HG03442 (cell line): Measurements from ENCODE around the gene VIM.
"Not testable (repeated sequence)": the region's sequence is repeated elsewhere in the genome, so short reads cannot be mapped to it uniquely, and the experiment has no call there.

Experiments
- ATAC-seq: cut with Tn5 transposase; IDR thresholded peaks from one replicate; pipeline ENCODE4 v1.9.1; 2021; ENCODE audit warnings: mild to moderate bottlenecking, moderate library complexity; ENCODE audit not compliant: unreplicated experiment

VIM gene

DNA sequence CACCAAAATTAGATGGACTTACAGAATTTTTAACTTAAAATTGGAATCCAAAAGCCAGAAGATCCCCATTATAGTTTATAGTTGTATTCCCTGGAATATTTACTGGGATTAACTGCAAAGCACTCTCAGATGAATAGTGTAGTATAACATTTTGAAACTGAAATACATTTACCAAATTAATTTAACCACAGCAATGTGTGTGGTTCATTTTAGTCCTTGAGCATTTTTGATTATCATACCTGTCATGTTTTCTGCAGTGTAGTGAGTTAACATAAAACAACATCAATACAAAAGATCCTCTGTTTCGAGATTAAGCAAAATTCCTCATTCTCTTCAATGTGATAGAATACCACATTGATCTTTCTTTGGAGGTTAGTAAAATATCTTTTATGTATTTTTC lies 3.7 kb downstream of the VIM start:
- no peak for ATAC-seq

DNA sequence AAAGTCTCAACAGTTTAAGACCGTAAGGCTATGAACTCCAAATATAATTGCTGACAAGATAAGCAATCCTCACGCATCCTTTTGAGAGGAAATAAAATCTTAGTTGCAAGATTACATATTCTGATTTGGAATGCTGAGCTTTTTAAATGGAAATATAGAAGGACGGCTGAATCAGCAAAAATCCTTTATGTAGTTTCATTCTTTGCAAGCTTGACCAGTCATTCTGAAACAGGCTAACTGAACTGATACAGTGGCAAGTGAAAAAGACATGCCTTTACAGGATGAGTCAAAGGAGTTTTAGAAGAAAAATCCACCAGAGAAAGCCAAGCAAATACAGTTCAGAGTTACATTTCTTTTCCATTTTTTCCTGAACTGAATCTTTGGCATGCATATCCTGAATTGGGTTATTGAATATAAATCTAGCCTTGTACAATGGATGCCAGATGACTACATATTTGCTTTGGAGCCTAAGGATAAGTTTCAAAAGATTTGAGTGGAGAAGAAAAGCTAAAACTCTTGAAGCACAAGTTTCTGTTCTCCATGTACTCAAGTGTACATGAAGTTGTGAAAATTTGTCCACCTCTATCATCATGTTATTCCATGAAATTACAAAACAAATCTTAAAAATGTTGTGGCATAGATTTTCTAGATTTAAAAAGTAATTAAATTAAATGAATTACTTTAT lies 4.4 kb downstream of the VIM start:
- peak; percentile 17 for ATAC-seq

DNA sequence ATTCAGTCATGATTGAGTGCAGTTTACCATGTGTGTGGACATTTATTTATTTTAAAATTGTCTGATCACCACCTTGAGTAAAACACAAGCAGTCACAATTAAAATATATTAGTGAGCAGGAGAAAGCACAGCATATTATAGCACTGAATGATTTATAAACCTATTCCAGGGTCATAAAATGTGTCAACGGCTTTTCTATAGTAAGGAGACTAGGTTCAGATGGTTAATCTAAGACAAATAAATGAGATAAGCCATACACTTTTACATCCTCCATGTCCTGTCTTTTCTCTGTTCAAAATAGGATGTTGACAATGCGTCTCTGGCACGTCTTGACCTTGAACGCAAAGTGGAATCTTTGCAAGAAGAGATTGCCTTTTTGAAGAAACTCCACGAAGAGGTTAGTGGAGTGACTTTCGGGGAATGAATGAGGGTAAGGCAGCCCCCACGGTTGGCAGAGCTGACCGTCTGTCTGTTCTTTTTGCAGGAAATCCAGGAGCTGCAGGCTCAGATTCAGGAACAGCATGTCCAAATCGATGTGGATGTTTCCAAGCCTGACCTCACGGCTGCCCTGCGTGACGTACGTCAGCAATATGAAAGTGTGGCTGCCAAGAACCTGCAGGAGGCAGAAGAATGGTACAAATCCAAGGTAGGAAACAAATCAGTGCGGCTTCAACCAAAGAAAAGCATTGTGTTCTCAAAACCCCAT lies 5.4 kb downstream of the VIM start:
- ATAC-seq = no peak

DNA sequence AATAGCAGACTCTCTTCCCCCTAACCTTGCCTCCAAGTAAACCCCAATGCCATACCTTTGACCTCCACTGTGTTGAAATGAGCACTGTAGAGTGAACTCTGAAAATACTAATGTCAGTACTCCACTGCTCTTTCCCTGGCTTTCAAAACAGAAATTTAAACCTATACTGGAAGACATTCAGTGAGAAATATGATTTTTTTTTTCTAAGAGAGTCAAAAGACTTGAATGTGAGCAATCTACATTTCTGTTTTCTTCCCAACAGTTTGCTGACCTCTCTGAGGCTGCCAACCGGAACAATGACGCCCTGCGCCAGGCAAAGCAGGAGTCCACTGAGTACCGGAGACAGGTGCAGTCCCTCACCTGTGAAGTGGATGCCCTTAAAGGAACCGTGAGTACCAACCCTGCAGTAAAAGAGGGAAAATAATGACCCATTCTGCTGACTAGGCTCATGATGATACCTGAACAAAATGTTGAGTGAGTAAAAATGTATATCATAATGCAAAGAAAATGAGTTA lies 6.4 kb downstream of the VIM start:
- no peak for ATAC-seq

DNA sequence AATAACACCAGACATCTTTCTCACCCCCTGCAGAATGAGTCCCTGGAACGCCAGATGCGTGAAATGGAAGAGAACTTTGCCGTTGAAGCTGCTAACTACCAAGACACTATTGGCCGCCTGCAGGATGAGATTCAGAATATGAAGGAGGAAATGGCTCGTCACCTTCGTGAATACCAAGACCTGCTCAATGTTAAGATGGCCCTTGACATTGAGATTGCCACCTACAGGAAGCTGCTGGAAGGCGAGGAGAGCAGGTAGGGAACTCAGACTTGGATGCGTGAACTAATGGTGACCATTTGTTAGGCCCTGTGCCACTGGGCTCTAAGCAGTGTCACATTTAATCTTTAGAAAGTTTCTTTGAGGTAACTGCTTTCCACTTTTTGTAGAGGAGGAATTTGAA lies 7.1 kb downstream of the VIM start:
- no peak for ATAC-seq

DNA sequence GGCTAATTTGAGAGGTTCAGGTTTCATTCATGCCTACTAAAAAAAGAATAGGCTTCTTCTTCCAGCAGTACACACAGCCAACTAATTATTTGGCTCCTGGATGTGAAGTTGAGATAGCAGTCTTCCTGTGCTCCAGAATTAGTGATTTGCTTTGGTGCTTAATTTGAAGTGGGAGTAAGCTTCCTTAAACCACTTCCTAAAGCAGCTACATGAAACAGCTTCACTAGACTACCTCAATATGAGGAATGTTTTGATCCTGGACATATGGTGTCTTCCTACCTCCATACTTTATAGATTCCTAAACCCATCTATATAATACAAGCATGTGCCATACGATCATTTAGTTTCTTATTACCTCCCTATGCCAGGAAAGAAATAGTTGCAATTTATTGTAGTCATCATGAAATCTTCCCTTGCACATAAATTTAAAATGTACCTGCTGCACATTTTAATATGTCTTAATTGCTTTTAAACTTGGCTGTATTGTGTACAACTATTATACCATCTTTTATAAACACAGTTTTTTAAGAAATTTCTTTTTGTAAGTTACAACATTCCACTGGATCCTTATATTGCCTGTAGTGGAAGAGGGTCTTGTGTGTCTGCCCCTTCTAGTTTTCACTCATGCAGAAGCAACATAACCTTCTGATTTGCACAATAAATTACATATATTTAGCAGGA lies 8.6 kb downstream of the VIM start:
- ATAC-seq = no peak

DNA sequence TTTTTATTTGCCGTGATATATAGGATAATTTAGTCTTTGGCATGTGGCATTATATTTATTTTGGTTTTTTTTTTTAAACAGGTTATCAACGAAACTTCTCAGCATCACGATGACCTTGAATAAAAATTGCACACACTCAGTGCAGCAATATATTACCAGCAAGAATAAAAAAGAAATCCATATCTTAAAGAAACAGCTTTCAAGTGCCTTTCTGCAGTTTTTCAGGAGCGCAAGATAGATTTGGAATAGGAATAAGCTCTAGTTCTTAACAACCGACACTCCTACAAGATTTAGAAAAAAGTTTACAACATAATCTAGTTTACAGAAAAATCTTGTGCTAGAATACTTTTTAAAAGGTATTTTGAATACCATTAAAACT lies 9.1 kb downstream of the VIM start:
- no peak for ATAC-seq

DNA sequence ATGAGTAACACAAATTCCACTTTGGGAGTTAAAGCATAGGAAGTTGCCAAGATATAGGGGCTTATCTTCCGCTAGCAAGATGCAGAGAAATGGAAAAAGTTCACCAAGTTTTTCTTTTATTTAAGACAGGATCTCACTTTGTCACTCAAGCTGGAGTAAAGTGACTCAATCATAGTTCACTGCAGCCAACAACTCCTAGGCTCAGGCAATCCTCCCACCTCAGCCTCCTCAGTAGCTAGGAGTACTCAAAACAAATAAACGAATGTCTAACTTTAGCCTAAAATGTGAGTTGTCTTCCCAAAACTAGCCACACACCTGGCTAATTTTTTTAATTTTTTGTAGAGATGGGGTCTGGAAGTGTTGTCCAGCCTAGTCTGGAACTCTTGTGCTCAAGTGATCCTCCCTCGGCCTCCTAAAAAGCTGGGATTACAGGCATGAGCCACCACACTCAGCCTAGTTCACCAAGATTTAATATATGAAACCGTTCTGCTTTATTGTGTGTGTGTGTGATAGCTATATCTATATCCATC lies 9.9 kb downstream of the VIM start:
- no peak for ATAC-seq

DNA sequence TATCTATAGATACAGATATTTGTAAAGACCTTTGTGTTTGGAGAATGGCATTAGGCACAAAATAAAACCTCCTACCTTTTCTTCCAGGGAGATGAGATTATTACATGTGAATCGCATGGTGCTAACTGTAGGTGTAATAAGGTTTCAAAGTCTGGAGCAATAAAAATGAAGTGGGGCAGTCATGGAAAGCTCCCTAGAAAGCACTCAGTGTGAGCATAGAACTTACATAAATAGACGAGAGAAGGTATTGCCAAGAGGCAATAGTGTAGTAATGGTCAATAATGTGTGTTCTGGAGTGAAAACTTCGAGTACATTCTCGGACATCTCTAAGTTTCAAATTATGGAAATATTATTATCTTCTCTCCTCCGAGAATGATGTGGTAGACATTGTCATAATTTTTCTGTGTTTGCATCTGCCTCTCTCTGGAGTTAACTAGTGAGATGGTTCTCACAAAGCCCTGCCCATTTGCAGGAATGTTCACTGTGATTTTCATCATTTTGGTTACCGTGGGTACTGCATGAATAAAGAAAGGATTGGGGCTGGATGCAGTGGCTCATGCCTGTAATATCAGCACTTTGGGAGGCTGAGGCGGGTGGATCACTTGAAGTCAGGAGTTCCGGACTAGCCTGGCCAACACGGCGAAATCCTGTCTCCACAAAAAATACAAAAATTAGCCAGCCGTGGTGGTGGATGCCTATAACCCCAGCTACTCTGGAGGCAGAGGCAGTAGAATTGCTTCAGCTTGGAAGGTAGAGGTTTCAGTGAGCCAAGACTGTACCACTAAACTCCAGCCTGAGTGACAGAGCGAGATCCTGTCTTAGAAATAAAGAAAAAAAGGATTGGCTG lies 10.6 kb downstream of the VIM start:
- no peak for ATAC-seq

DNA sequence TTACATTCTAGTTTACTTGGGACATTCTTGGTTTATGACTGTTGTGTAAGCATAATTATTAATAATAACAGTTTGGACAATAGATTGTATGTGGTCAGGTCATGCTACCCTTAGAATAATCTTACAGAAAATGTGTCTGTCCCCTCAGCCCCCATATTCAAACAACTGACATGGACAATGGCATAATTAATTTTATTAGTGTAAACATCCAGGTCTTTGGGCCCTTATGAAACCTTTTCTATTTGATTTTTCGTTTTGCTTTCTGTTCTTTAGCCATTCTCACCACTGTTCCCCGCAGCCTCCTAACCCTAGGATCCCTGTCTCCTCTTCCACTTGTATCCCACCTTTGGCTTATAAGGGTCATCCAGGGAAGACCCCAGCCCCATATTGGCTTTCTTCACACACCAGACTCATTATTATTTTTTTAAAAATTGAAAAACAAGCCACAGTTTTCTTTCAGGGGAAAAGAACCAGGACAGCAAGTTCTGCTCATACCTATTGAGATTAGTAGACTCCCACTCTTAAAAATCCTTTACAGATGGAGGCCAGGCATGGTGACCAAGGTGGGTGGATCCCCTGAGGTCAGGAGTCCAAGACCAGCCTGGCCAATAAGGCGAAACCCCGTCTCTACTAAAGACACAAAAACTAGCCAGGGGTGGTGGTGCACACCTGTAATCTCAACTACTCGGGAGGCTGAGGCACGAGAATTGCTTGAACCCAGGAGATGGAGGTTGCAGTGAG lies 11.5 kb downstream of the VIM start:
- no peak for ATAC-seq

DNA sequence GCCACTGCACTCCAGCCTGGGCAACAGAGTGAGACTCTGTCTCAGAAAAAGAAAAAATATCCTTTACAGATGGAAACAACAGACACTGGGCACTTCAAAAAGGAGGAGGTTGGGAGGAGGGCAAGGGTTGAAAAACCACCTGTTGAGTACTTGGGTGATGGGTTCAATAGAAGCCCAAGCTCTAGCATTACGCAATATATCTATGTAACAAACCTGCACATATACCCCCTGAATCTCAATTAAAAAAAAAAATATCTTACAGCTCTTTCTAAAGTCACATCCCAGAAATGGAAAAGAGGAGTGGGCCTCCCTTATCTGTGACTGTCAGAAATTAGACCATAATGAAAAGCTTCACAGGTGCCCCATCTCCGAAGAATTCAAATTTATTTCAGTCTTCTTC lies 12.1 kb downstream of the VIM start:
- no peak for ATAC-seq

DNA sequence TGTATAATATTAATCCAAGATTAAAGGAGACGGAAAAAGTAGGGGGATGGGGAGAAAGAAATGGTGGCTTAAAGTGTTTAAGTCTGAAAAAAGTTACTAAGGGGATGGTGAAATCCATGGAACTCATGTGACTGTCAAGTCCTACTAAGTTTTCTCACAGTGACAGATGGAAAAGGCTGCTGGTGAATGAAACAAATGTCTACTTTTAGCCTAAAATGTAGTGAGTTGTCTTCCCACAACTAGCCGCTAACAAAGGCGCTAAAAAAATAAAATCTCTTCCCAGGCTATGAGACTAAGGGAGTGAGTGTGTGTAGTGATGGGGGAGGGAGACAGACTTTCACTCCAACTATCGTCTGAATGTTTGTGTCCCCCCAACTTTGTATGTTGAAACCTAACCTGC lies 12.6 kb downstream of the VIM start:
- ATAC-seq = no peak

DNA sequence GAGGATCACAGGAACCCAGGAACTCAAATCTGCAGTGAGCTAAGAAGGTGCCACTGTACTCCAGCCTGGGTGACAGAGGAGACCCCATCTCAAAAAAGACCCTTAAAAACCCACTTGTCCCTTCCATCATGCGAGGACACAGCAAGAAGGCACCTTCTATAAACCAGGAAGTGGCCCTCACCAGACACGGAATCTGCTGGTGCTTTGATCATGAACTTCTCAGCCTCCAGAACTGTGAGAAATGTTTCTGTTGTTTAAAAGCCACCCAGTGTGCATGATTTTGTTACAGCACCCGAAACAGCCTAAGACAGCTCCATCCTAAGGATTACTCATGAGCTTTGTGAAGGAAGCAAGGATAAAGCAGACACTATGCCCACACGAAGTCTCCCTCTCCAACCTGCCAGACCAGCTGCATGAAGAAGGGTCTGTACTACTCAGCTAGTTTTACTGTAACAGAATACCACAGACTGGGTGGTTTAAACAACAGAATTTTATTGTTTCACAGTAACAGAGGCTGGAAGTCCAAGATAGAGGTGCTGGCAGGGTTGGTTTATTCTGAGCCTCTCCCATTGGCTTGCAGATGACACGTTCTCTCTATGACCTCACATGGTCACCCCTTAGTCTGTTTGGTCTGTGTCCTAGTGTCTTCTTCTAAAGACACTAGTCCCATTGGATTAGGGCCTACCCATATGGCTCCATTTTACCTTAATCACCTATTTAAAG lies 13.7 kb downstream of the VIM start:
- no peak for ATAC-seq

DNA sequence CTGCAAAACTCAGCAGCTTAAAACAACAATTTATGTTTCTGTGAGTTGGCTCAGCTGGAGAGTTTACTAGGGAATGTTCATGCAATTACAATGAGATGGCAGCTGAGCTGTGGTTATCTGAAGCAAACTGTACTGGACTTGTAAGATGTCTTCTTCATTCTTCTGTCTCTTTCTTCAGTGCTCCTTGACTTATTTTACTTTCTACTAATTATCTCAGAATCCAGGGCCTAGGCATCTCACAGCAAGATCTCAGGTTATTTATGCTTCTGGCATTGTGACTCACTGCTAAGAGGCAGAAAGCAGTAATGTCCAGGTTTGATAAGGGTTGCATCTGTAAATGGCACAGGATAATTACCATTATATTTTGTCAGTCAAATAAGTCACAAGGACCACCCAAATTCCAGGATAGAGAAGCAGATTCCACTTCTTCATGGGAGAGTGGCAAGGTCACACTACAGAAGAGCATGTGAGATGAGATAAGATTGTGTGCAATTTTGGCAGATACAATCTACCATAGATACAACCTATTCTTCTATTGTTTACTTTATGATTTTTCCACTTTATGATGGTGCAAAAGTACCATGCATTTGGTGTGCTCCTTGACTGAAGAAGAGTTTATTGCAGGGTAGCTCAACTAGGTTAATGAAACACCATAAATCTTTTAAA lies 16.8 kb downstream of the VIM start:
- no peak for ATAC-seq

DNA sequence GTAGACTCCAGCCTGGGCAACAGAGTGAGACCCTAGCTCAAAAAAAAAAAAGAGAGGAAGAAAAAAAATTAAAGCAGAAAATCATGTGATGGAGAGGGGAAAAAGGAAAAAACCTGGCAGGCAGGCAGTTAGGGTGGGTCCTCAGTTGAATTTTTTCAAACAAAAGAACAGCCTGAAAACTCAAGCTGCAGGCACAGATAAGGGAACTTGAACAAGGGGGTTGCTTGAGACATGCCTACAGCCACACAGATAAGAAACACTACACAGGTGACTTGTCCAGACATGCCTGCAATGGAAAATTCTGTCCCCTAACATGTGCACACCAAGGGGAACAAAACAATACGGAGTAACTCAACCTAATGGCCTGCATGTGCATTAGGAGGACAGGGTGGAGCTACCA lies 19.2 kb downstream of the VIM start:
- no peak for ATAC-seq

DNA sequence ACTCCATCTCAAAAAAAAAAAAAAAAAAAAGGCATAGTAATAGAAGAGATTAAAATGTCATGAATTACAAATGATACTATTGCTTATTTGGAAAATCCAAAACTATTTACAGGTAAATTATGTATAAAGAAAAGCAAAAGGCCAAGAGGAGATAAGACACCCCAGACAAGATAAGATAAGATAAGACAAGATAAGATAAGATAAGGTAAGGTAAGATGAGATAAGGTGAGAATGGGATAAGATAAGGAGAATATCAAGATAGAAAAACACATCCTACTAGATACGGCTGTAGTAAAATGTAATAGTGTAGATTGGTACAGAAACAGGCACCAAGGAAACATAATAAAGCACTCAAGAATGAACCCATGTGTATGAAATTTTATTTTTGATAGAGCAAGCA lies 20.9 kb downstream of the VIM start:
- ATAC-seq = no peak

DNA sequence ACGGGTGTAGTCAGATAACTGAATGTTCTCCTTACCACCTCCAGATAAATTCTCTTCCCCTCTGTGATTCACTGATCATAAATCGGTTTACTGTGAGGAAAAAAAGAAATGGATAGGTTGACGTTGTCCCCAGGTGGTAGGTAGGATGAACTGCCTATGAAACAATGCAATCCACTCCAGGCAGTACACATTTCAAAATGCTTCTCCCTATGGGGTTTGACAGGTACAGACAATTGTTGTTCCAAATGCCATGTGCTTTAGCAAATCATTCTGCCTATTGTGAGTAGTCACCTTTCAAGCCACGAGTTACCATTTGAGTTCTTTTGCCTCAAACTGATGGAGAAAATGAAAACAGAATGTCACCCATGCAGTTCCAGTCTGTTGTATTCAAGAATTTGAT lies 21.8 kb downstream of the VIM start:
- ATAC-seq = no peak

DNA sequence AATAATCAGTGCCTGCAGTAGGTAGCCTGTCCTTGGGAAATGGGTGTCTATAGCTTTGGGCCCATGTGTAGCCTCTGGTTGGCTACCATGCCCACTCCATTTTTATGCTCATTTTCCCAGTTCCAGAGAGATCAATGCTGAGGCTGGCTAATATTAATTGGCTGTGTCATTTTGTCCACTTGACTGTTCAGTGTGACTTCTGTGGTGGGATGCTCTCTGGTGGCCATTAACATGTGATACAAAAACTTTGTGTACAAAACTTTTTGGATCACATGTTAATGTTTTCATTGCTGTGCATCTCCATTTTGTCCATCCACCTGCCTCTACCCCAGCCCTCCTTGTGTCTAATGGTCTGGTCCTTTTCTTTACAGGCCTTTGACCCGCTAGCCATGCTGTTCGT lies 22.7 kb downstream of the VIM start:
- no peak for ATAC-seq

DNA sequence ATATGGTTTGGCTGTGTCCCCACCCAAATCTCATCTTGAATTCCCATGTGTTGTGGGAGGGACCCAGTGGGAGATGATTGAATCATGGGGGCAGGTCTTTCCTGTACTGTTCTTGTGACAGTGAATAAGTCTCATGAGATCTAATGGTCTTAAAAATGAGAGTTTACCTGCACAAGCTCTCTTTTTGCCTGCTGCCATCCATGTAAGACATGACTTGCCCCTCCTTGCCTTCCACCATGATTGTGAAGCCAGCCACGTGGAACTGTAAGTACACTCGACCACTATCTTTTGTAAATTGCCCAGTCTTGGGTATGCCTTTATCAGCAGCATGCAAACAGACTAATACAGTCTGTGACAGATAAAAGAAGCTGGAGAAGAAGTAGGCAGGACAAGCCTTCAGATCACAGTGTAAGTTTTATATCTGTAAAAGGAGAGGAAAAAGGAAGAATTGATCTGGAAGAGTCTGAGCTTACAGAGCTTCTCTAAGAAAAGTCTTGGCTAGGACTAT lies 26.6 kb downstream of the VIM start:
- ATAC-seq = not testable (repeated sequence)
